ENCODE data around the gene NOP16.
A peak's percentile ranks its signal among the peaks of the same experiment; 100 is the strongest.

The NOP16 gene

GRCh38 chr5:176362233-176362490 is 26.2 kb downstream of the NOP16 start:
- Histone ChIP-seq H4K20me1 (peaks cover 40% of the 10 kb centered on the region), H3K27me3 (peaks cover 34% of the 10 kb centered on the region), H3K9ac (peak overlapping the region; percentile 95; the same call in 1 of the 2 replicates), H3K4me1 (peaks cover 52% of the 10 kb centered on the region), H3K9me3 (no peaks in the 10 kb centered on the region), H3K4me3 (peak overlapping the region; percentile 97), H3K4me2 (peak overlapping the region; percentile 96), H3K36me3 (peaks cover 23% of the 10 kb centered on the region), H3K27ac (peak overlapping the region; percentile 60)
- TF ChIP-seq Cebpa-rat (IDR thresholded peaks at IDR 0.05): no peak

GRCh38 chr5:176361437-176362232 is 26.8 kb downstream of the NOP16 start, which contains the start of gene KIAA1191:
Gene KIAA1191 (minus strand): TSS chr5:176361764. CDS start chr5:176359508, 2,256 bp downstream.
- Histone ChIP-seq H3K9me3 (no peaks in the 10 kb centered on the region), H3K27me3 (peaks cover 28% of the 10 kb centered on the region), H3K4me3 (peak within 1 kb of the TSS; percentile 97), H3K9ac (peak within 1 kb of the TSS; percentile 95), H3K4me2 (peak within 1 kb of the TSS; percentile 96), H3K36me3 (peaks cover 28% of the 10 kb centered on the region), H3K4me1 (peaks cover 47% of the 10 kb centered on the region), H4K20me1 (peaks cover 44% of the 10 kb centered on the region), H3K27ac (peak within 1 kb of the TSS; percentile 88)
- no peak for TF ChIP-seq Cebpa-rat (IDR thresholded peaks at IDR 0.05)

- peak overlapping the region; percentile 95 for H3K9ac ChIP-seq
- H3K4me2 ChIP-seq: peak overlapping the region; percentile 96
- peaks cover 51% of the 10 kb centered on the region for H4K20me1 ChIP-seq
- peaks cover 35% of the 10 kb centered on the region for H3K36me3 ChIP-seq
- peaks cover 22% of the 10 kb centered on the region for H3K27me3 ChIP-seq
- peak overlapping the region; percentile 88 for H3K27ac ChIP-seq
- TF ChIP-seq Cebpa-rat (IDR thresholded peaks at IDR 0.05): no peak
- peaks cover 40% of the 10 kb centered on the region for H3K4me1 ChIP-seq
- H3K4me3 ChIP-seq: peak overlapping the region; percentile 97
- H3K9me3 ChIP-seq: no peaks in the 10 kb centered on the region
These were observed 27.4 kb downstream of the NOP16 start for GRCh38 chr5:176360894-176361436.

GRCh38 chr5:176359658-176360057 is 28.7 kb downstream of the NOP16 start:
- Histone ChIP-seq H3K4me1 (peaks cover 34% of the 10 kb centered on the region), H3K4me2 (peak overlapping the region; percentile 96), H3K4me3 (no peak overlapping the region), H3K9ac (no peak overlapping the region), H4K20me1 (peaks cover 64% of the 10 kb centered on the region), H3K27ac (no peak overlapping the region), H3K9me3 (no peaks in the 10 kb centered on the region), H3K36me3 (peaks cover 48% of the 10 kb centered on the region), H3K27me3 (peaks cover 9% of the 10 kb centered on the region; the same call in 1 of the 2 replicates)
- TF ChIP-seq Cebpa-rat (IDR thresholded peaks at IDR 0.05): no peak

GRCh38 chr5:176356179-176356566 is 32.2 kb downstream of the NOP16 start:
- Histone ChIP-seq H3K9ac (no peak overlapping the region), H3K36me3 (peaks cover 83% of the 10 kb centered on the region), H3K4me3 (no peak overlapping the region), H3K9me3 (no peaks in the 10 kb centered on the region), H3K4me2 (no peak overlapping the region), H3K4me1 (peaks cover 22% of the 10 kb centered on the region), H3K27me3 (no peaks in the 10 kb centered on the region), H4K20me1 (peaks cover 98% of the 10 kb centered on the region), H3K27ac (no peak overlapping the region)
- no peak for TF ChIP-seq Cebpa-rat (IDR thresholded peaks at IDR 0.05)

GRCh38 chr5:176355400-176356178 is 32.8 kb downstream of the NOP16 start:
- no peak overlapping the region for H3K4me3 ChIP-seq
- no peak overlapping the region for H3K4me2 ChIP-seq
- H4K20me1 ChIP-seq: peaks cover 98% of the 10 kb centered on the region
- H3K27me3 ChIP-seq: no peaks in the 10 kb centered on the region
- peaks cover 20% of the 10 kb centered on the region for H3K4me1 ChIP-seq
- no peaks in the 10 kb centered on the region for H3K9me3 ChIP-seq
- no peak overlapping the region for H3K27ac ChIP-seq
- no peak overlapping the region for H3K9ac ChIP-seq
- no peak for TF ChIP-seq Cebpa-rat (IDR thresholded peaks at IDR 0.05)
- H3K36me3 ChIP-seq: peaks cover 89% of the 10 kb centered on the region

- peaks cover 7% of the 10 kb centered on the region; the same call in 1 of the 2 replicates for H3K4me1 ChIP-seq
- TF ChIP-seq Cebpa-rat (IDR thresholded peaks at IDR 0.05): no peak
- H3K27ac ChIP-seq: no peak overlapping the region
- no peak overlapping the region for H3K4me3 ChIP-seq
- H3K36me3 ChIP-seq: peaks cover 100% of the 10 kb centered on the region
- no peak overlapping the region for H3K4me2 ChIP-seq
- H3K9ac ChIP-seq: no peak overlapping the region
- H4K20me1 ChIP-seq: peaks cover 100% of the 10 kb centered on the region
- H3K27me3 ChIP-seq: no peaks in the 10 kb centered on the region
- no peaks in the 10 kb centered on the region for H3K9me3 ChIP-seq
These were observed 34.9 kb downstream of the NOP16 start for GRCh38 chr5:176353533-176353932.

GRCh38 chr5:176352116-176352878 is 36.1 kb downstream of the NOP16 start:
- H3K9me3 ChIP-seq: no peaks in the 10 kb centered on the region
- H3K36me3 ChIP-seq: peaks cover 100% of the 10 kb centered on the region

GRCh38 chr5:176350416-176350815 is 38.0 kb downstream of the NOP16 start:
- Histone ChIP-seq H3K27me3 (no peaks in the 10 kb centered on the region), H3K4me2 (no peak overlapping the region), H4K20me1 (peaks cover 85% of the 10 kb centered on the region), H3K9ac (no peak overlapping the region), H3K4me1 (peaks cover 7% of the 10 kb centered on the region; the same call in 1 of the 2 replicates), H3K9me3 (no peaks in the 10 kb centered on the region), H3K36me3 (peaks cover 100% of the 10 kb centered on the region), H3K27ac (no peak overlapping the region), H3K4me3 (no peak overlapping the region)
- no peak for TF ChIP-seq Cebpa-rat (IDR thresholded peaks at IDR 0.05)

More at GRCh38 chr5:176352116-176352878, 36.1 kb downstream of the NOP16 start:
- TF ChIP-seq Cebpa-rat (IDR thresholded peaks at IDR 0.05): no peak
- no peak overlapping the region for H3K4me3 ChIP-seq
- H3K4me2 ChIP-seq: no peak overlapping the region
- H3K4me1 ChIP-seq: peaks cover 7% of the 10 kb centered on the region; the same call in 1 of the 2 replicates
- no peak overlapping the region for H3K9ac ChIP-seq
- H4K20me1 ChIP-seq: peaks cover 95% of the 10 kb centered on the region
- no peak overlapping the region for H3K27ac ChIP-seq
- H3K27me3 ChIP-seq: no peaks in the 10 kb centered on the region
